C1 segment of cervical spinal cord (tissue), 14 donors: ENCODE measurements around the gene PLCH1.

Experiments
- DNase-seq, 14 donors: peaks; one replicate each; lab custom pipeline; 2025; lab: John Stamatoyannopoulos, UW

The PLCH1 gene, protein sequence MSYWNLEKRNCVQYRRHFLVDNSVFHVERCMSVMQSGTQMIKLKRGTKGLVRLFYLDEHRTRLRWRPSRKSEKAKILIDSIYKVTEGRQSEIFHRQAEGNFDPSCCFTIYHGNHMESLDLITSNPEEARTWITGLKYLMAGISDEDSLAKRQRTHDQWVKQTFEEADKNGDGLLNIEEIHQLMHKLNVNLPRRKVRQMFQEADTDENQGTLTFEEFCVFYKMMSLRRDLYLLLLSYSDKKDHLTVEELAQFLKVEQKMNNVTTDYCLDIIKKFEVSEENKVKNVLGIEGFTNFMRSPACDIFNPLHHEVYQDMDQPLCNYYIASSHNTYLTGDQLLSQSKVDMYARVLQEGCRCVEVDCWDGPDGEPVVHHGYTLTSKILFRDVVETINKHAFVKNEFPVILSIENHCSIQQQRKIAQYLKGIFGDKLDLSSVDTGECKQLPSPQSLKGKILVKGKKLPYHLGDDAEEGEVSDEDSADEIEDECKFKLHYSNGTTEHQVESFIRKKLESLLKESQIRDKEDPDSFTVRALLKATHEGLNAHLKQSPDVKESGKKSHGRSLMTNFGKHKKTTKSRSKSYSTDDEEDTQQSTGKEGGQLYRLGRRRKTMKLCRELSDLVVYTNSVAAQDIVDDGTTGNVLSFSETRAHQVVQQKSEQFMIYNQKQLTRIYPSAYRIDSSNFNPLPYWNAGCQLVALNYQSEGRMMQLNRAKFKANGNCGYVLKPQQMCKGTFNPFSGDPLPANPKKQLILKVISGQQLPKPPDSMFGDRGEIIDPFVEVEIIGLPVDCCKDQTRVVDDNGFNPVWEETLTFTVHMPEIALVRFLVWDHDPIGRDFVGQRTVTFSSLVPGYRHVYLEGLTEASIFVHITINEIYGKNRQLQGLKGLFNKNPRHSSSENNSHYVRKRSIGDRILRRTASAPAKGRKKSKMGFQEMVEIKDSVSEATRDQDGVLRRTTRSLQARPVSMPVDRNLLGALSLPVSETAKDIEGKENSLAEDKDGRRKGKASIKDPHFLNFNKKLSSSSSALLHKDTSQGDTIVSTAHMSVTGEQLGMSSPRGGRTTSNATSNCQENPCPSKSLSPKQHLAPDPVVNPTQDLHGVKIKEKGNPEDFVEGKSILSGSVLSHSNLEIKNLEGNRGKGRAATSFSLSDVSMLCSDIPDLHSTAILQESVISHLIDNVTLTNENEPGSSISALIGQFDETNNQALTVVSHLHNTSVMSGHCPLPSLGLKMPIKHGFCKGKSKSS (N-terminal part only)

DNA sequence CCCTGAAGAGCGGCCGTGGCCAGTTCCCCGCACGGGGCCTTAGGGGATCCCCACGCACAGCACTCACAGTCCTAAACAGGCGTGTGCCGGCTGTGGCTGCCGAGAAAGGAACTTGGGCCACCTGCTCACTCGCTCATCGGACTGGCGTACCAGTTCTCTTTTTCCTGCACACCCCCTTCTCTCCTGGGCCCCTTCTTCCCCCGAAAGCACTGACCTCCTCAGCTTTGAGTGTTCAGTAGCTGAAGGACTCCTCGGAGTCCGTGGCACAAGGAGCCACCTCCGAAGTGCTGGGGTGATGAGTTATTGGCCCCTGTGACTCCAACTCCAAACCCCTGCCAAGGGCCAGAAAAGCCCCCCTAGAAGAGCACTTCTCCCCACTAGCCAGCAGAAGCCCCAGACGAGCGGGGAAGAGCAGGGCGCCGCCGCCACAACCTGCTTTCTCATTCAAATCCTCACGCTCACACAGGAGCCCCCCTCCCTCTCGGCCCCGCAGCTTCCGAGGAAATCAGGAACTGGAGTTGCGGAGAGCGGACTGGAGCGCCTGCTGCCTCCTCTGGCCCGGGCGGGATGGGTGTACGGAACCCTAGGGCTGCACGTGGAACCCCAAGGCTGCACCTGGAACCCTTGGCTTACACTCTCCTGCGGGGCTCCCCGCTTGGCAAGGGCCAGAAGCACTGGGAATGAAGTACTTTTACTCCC lies at the start of gene PLCH1:
PLCH1 (minus strand) TSS at position 446 of the 699 bp plus-strand sequence. CDS start 40,847 bp downstream, outside the sequence.
- DNase-seq = peak in 10 of 14 donors; percentile 20 to 65 (median 32)

DNA sequence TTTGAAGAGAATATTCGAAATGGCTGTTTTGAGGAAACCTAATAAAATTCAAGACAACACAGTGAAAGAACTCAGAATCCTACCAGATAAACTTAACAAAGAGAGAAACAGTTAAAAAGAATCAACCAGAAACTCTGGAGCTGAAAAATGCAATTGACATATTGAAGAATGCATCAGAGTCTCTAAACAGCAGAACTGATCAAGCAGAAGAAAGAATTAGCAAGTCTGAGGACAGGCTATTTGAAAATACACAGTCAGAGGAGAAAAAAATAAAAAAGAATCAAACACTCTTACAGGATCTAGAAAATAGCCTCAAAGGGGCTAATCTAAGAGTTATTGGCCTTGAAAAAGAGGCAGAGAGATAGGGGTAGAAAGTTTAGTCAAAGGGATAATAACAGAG lies 47.7 kb upstream of the PLCH1 start:
- DNase-seq = no peak

- DNase-seq = no peak
Observed at GRCh38 chr3:155791190-155791589, 46.3 kb upstream of the PLCH1 start.

GRCh38 chr3:155790272-155790925 lies 45.5 kb upstream of the PLCH1 start:
- DNase-seq = no peak

DNA sequence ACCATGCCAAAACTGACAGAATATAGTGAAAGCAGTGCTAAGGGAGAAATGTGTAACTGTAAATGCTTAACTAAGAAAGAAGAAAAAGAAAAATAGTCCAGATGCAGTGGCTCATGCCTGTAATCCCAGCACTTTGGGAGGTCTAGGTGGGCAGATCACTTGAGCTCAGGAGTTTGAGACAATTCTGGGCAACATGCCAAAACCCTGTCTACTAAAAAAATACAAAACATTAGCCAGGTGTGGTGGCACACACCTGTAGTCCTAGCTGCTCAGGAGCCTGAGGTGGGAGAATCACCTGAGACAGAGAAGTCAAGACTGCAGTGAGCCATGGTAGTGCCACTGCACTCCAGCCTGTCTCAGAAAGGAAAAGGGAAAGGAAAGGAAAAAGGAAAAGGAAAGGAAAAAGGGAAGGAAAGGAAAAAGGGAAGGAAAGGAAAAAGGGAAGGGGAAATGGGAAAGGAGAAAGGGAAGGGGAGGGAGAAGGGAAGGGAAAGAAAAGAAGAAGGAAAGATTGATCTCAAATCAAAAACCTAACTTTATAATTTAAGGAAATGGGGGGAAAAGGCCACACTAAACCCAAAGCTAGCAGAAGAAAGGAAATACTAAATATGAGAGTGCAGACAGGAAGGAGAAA lies 40.9 kb upstream of the PLCH1 start:
- DNase-seq = no peak

DNA sequence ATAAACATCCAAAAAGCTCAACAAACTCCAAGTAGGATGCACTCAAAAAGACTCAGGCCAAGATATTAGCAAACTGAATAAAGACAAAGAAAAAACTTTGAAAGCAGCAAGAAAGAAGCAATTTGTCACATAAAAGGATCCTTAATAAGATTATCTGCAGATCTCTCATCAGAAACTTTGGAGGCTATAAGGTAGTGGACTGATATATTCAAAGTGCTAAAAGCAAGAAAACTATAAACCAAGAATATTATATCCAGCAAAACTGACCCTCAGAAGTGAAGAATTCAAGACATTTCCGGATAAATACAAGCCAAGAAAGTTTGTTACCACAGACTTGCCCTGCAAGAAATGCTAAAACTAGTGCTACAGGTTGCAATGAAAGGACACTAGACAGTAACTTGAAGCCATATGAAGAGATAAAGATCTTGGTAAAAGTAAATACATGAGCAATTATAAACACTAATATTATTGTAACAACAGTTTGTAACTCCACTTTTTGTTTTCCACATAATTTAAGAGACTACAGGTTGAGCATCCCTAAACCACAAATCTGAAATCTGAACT lies 37.6 kb upstream of the PLCH1 start:
- DNase-seq = no peak

DNA sequence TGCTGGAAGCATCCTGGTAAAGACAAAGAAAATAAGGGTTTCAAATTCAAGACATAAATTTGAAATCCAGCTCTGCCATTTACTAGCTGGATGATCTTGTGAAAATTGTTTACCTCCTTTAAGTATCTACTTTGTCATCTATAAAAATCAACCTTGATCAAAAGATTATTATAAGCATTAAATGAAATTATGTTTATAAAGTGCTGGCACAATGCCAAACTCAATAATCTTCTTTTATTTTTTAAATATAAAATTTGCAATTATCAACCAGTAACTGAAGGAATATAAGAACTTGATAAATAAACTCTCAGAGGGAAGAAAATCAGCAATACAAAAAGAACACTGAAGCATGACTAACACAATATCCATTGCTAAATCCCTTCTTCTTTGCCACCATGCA lies 35.4 kb upstream of the PLCH1 start:
- DNase-seq = no peak

- DNase-seq = no peak
Observed at GRCh38 chr3:155778462-155778861, 33.6 kb upstream of the PLCH1 start.

- DNase-seq = no peak
Observed at GRCh38 chr3:155772801-155773200, 27.9 kb upstream of the PLCH1 start.

DNA sequence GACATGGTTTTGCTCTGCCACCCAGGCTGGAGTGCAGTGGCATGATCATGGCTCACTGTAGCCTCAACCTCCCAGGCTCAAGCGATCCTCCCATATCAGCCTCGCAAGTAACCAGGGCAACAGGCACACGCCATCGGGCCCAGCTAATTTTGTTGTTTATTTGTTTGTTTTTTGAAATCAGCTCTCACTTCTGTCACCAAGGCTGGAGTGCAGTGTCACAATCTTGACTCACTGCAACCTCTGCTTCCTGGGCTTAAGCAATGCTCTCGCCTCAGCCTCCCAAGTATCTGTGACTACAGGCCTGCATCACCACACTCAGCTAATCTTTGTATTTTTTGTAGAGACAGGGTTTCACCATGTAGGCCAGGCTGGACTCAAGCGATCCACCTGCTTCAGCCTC lies 26.3 kb upstream of the PLCH1 start:
- no peak for DNase-seq

- no peak for DNase-seq
Observed at GRCh38 chr3:155766206-155766605, 21.3 kb upstream of the PLCH1 start.

GRCh38 chr3:155763870-155764463 lies 19.1 kb upstream of the PLCH1 start:
- DNase-seq = no peak

DNA sequence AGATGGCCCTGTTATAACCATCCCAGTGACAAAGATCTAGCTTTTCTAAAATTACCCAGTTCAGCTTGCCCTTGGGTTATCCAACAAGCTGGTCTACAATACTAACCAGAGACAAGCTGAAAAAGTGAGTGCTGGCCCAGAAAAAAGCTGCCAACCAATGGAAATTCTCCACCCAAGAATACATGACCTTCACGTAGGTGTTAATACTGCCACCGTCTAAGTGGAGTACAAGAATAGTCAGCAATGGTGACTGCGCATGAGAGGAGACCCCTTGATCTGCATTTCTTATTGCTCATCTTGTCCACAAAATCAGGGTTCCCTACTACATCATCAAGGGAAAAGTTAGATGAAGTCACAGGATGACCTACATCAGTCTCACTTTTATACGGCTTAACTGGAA lies 15.8 kb upstream of the PLCH1 start:
- no peak for DNase-seq

DNA sequence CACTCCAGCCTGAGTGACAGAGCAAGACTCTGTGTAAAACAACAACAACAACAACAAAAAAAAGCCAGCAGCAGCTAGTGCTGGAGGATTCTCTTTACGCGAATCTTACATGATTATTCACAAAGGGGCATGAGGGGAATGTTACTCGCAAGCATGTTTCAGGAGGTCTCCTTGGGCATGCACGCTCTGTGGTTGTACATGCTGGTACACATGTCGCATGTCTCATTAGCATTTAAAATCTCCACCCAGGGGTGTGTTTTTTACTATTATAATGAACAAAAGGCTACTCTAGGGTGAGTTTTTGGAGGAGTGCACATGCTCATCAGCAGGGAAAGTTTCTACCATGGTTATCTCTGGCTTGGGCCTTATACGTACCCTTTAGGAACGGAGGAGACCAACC lies 12.7 kb upstream of the PLCH1 start:
- DNase-seq = no peak

DNA sequence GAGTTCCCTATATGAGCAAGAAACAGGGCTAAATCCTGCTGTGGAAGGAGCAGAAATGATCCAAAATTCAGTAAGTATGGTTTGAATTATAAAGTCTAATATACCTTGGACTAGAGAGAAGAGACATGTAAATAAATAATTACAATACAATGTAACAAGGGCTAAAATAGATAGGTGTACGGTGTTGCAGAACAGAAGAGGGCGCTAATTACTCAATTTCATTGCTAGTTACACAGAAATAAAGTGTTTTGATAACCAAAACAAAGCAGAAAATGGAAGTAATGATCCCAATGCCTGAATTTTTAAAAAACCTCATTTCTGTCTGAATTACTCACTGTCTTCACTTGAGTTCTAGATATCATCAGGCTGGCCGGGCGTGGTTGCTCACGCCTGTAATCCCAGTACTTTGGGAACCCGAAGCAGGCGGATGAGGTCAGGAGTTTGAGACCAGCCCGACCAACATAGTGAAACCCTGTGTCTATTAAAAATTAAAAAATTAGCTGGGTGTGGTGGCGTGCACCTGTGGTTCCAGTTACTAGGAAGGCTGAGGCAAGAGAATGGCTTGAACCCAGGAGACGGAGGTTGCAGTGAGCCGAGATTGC lies 8.3 kb upstream of the PLCH1 start:
- DNase-seq = no peak

DNA sequence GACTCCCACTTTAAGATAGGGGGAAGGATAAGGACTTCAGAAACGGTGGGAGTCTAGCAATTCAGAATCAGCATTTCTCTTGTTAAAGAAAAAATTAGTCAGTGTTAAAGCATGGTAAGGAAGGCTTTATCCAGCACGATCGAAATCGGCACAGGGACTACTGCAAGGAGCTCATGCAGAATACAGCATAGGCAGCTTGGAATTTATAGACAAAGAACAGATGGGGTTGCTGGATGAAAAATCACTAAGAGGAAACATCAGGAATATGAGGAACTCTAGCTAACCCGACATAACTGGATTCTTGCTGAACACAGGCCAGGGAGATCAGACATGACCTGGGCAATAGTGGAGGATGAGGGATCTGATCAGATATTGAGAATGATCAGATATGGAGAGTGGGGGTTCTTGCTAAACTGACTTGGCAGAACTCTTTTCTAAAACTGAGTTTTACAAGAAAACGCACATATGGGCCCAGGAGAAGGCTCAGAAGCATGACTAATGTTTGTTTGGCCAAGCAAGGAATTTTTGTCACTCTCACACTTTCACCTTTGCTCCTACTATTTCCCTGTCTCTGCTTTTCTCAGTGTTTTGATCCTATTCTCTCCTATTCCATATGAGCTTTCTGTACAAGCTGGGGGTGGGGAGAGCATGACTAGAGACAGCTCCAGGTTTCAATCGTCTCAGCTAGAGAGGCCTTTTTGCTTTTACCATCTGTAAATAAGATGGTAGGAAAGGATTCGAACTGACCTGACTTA lies 3.9 kb upstream of the PLCH1 start:
- no peak for DNase-seq

- DNase-seq = no peak
Observed at GRCh38 chr3:155747946-155748290, 3.0 kb upstream of the PLCH1 start.

DNA sequence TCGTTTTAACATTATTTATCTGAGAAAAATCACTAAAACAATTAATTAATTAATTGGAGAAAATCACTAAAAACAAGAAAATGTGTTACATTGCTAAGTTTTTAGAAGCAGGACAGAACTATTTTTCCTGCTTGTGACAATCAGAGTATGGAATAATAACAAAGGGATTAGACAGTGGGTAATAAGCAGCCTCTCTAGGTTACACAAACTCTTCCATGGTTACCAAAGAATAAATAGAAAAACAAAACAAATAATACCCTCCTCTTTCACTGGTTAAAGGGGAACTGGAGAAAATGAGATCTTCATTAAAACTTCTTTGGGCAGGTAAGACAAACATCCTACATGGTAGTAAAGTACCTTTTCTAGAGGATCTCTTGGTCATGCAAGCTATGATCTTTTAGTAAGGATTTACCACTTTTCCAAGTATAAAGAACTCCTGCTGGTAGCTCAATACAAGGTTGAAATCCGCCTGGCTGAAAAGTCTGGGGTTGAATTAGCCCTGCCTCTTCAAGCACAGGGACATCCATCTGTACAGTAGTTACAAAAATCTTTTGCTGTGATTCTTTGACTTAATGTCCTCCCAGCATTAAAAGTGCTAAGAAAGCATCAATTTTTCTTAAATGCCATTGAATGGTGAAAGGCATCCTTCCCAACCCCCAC lies 2.5 kb upstream of the PLCH1 start:
- DNase-seq = no peak
